CD4-positive, alpha-beta T cell (primary cell): Measurements from ENCODE around the gene PRR14L. TPM values are rescaled to one million over a fixed set of nuclear protein-coding genes. Genes with fewer than 3 reads are reported as not detected.
"Not testable (repeated sequence)": the region's sequence is repeated elsewhere in the genome, so short reads cannot be mapped to it uniquely, and the experiment has no call there.

Experiments
- ATAC-seq: fragments of 200-7000 bp; cut with Tn5 transposase; one replicate; pipeline ENCODE4 v1.10.0; 2022; ENCODE audit warnings: mild to moderate bottlenecking; ENCODE audit not compliant: poor library complexity
- CTCF ChIA-PET: fragments of 350-600 bp; sonication (Branson Sonifier 250); formaldehyde crosslinking; loops from one replicate; lab custom pipeline; 2021; ENCODE audit warnings: antibody characterized with exemption, inconsistent platforms; lab: Charles Lee
- POLR2A ChIA-PET: fragments of 350-600 bp; sonication (Branson Sonifier 250); formaldehyde crosslinking; loops from one replicate; lab custom pipeline; 2021; ENCODE audit warnings: antibody characterized with exemption, inconsistent platforms; lab: Charles Lee
- DNase-seq, 14 experiments: peaks; one replicate each; pipeline ENCODE4 v3.0.0-alpha.2; 2013 to 2020; ENCODE audit warnings: mixed read lengths in 2 of 14
- H3K27ac ChIP-seq, 2 donors: one replicate each; pipeline versions ENCODE4 v1.5.1 to v1.7.0; 2013; ENCODE audit warnings: low read length in 2 of 2, low read depth in 1 of 2, mild to moderate bottlenecking in 1 of 2
- H3K27me3 ChIP-seq, 2 experiments: 1 replicate in 1 of 2; 2 replicates in 1 of 2; pipeline versions ENCODE4 v1.6.1 to v1.7.0; 2013; ENCODE audit warnings: low read length in 2 of 2, control low read depth in 1 of 2, mild to moderate bottlenecking in 1 of 2, moderate library complexity in 1 of 2; ENCODE audit not compliant: insufficient read depth in 2 of 2, control insufficient read depth in 1 of 2
- H3K36me3 ChIP-seq: one replicate; pipeline ENCODE4 v1.6.1; 2013; ENCODE audit warnings: low read length, control low read depth; ENCODE audit not compliant: insufficient read depth
- H3K4me1 ChIP-seq: one replicate; pipeline ENCODE4 v1.6.1; 2013; ENCODE audit warnings: low read length, control low read depth; ENCODE audit not compliant: insufficient read depth
- H3K4me3 ChIP-seq: one replicate; pipeline ENCODE4 v1.5.1; 2013; ENCODE audit warnings: mild to moderate bottlenecking, low read length, moderate library complexity
- H3K9me3 ChIP-seq, 2 experiments: 1 replicate in 1 of 2; 2 replicates in 1 of 2; pipeline versions ENCODE4 v1.6.1 to v1.7.0; 2013; ENCODE audit warnings: low read length in 2 of 2, mild to moderate bottlenecking in 2 of 2, control low read depth in 1 of 2, moderate library complexity in 1 of 2; ENCODE audit not compliant: control insufficient read depth in 1 of 2, insufficient read depth in 1 of 2
- H3K27ac Mint-ChIP-seq: one replicate; pipeline ENCODE4 v1.8.0; 2020; ENCODE audit warnings: mixed read lengths
- H3K27me3 Mint-ChIP-seq: one replicate; pipeline ENCODE4 v1.8.0; 2021; ENCODE audit warnings: mixed read lengths
- H3K36me3 Mint-ChIP-seq: one replicate; pipeline ENCODE4 v1.8.0; 2021; ENCODE audit warnings: low read depth, mixed read lengths
- H3K4me1 Mint-ChIP-seq: one replicate; pipeline ENCODE4 v1.8.0; 2021; ENCODE audit warnings: low read depth, mixed read lengths
- H3K4me3 Mint-ChIP-seq: one replicate; pipeline ENCODE4 v1.8.0; 2020; ENCODE audit warnings: mild to moderate bottlenecking, mixed read lengths
- H3K9me3 Mint-ChIP-seq: one replicate; pipeline ENCODE4 v1.8.0; 2020; ENCODE audit warnings: mixed read lengths
- intact Hi-C, 2 experiments: fragments of 100-400 bp; cut with DNase I in 1 of 2; cut with micrococcal nuclease in 1 of 2; formaldehyde crosslinking; loops; one replicate each; pipeline versions ENCODE4 v1.15.1 to v1.9.0; 2023 to 2025; cut with DNase I, micrococcal nuclease
- total RNA-seq, 174 experiments: library from RNA in 2 of 174; stranded (reverse) in 2 of 174; gene quantifications; one replicate each; pipeline ENCODE4 v1.2.3 and lab custom pipeline; 2021 to 2026
- TF ChIP-seq, protein P1 (sequence below): fragments of 200-600 bp; IDR thresholded peaks from one replicate; pipeline ENCODE4 v1.8.0; 2022; ENCODE audit warnings: antibody characterized with exemption, mild to moderate bottlenecking

PRR14L gene
- total RNA-seq, 2 experiments from 2014 or later, result 23.4 to 24.9 TPM

GRCh38 chr22:31768422-31769059 is 18.6 kb upstream of the PRR14L start:
- Mint-ChIP-seq H3K4me3 (no peak overlapping the region), H3K9me3 (no peaks in the 10 kb centered on the region), H3K27ac (no peak overlapping the region), H3K4me1 (no peaks in the 10 kb centered on the region), H3K36me3 (peaks cover 75% of the 10 kb centered on the region), H3K27me3 (no peaks in the 10 kb centered on the region)
- H3K4me3 ChIP-seq, result no peak overlapping the region
- TF ChIP-seq, protein P1, sequence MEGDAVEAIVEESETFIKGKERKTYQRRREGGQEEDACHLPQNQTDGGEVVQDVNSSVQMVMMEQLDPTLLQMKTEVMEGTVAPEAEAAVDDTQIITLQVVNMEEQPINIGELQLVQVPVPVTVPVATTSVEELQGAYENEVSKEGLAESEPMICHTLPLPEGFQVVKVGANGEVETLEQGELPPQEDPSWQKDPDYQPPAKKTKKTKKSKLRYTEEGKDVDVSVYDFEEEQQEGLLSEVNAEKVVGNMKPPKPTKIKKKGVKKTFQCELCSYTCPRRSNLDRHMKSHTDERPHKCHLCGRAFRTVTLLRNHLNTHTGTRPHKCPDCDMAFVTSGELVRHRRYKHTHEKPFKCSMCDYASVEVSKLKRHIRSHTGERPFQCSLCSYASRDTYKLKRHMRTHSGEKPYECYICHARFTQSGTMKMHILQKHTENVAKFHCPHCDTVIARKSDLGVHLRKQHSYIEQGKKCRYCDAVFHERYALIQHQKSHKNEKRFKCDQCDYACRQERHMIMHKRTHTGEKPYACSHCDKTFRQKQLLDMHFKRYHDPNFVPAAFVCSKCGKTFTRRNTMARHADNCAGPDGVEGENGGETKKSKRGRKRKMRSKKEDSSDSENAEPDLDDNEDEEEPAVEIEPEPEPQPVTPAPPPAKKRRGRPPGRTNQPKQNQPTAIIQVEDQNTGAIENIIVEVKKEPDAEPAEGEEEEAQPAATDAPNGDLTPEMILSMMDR, result no peak
- POLR2A ChIA-PET, result no interaction called here
- no peaks in the 10 kb centered on the region for H3K4me1 ChIP-seq
- H3K27ac ChIP-seq, result no peak overlapping the region
- no peak for ATAC-seq
- peaks cover 61% of the 10 kb centered on the region for H3K36me3 ChIP-seq
- intact Hi-C loops, result no loop called here
- CTCF ChIA-PET, result no interaction called here
- DNase-seq, result no peak
- no peaks in the 10 kb centered on the region for H3K27me3 ChIP-seq
- H3K9me3 ChIP-seq, result no peaks in the 10 kb centered on the region

DNA sequence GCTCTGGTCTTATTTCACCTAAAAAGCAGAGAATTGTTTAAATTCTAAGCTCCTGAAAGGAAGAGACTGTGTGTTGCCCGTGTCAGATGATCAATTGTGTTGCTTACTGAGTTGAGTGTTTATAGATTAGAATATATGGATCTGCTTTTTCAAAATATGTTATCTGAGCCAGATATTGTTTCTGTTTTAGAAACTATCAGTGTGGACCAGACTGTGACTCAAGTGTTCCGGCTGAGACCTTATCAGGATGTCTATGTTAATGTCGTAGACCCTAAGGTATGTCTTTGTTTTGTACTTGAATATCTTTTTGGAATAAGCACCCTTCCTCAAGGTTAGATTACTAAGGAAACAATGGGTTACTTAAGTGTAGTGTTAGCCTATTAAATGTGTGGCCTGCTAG is 14.9 kb upstream of the PRR14L start:
- no peaks in the 10 kb centered on the region for H3K4me1 ChIP-seq
- H3K27me3 ChIP-seq, result no peaks in the 10 kb centered on the region
- Mint-ChIP-seq H3K27ac (no peak overlapping the region), H3K4me1 (no peaks in the 10 kb centered on the region), H3K27me3 (no peaks in the 10 kb centered on the region), H3K36me3 (peaks cover 75% of the 10 kb centered on the region), H3K4me3 (no peak overlapping the region), H3K9me3 (no peaks in the 10 kb centered on the region)
- TF ChIP-seq, protein P1, result no peak
- DNase-seq (no peak), ATAC-seq (no peak)
- ChIA-PET CTCF (no interaction called here), POLR2A (interaction anchor here (0.5 to 0.9 kb wide), 3 partner anchors 20 to 216 kb away, joined by 3 to 4 read pairs (median 3); no protein-coding TSS in a partner anchor)
- intact Hi-C loops, result no loop called here
- no peak overlapping the region for H3K4me3 ChIP-seq
- H3K9me3 ChIP-seq, result no peaks in the 10 kb centered on the region
- H3K36me3 ChIP-seq, result peaks cover 60% of the 10 kb centered on the region
- H3K27ac ChIP-seq, result no peak overlapping the region

DNA sequence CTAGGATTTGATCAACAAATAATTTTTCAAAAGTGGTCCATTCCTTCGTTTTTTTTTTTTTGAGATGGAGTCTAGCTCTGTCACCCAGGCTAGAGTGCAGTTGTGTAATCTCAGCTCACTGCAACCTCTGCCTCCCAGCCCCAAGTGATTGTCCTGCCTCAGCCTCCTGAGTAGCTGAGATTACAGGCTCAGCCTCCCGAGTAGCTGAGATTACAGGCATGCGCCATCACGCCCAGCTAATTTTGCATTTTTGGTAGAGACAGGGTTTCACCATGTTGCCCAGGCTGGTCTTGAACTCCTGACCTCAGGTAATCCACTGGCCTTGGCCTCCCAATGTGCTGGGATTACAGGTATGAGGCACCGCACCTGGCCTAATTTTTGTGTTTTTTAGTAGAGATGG is 8.9 kb upstream of the PRR14L start:
- H3K4me3 ChIP-seq, CTCF ChIA-PET, ATAC-seq, H3K4me3 Mint-ChIP-seq, H3K27me3 Mint-ChIP-seq, DNase-seq, H3K9me3 ChIP-seq, H3K27ac Mint-ChIP-seq, H3K27me3 ChIP-seq, H3K27ac ChIP-seq, H3K9me3 Mint-ChIP-seq: not testable (repeated sequence)
- POLR2A ChIA-PET, result interaction anchor here (0.7 kb wide), 1 partner anchor 17 kb away, joined by 3 read pairs; no protein-coding TSS in a partner anchor
- H3K36me3 ChIP-seq, result peaks cover 28% of the 10 kb centered on the region
- intact Hi-C loops, result loop anchor here in 1 of 2 experiments (10.0 kb wide), 1 partner anchor 1164 kb away; the partner anchor contains the start of gene PES1
- Mint-ChIP-seq H3K36me3 (peaks cover 46% of the 10 kb centered on the region), H3K4me1 (peaks cover 15% of the 10 kb centered on the region)
- peaks cover 11% of the 10 kb centered on the region for H3K4me1 ChIP-seq
